Ovary (tissue), 3 donors: Measurements from ENCODE around the gene CRACR2A.

Source experiments
- CTCF ChIP-seq, 3 donors: fragments of 450-650 bp in 2 of 3; fragments of 200-600 bp in 1 of 3; IDR thresholded peaks; one replicate each; pipeline versions ENCODE4 v1.5.1 to v1.8.0; 2016 to 2022; ENCODE audit warnings: antibody characterized with exemption in 3 of 3, mild to moderate bottlenecking in 1 of 3
- EP300 ChIP-seq: sonication (generic); formaldehyde crosslinking; IDR thresholded peaks from one replicate; pipeline ENCODE4 v1.6.1; 2017; ENCODE audit warnings: antibody characterized with exemption
- POLR2A ChIP-seq: fragments of 450-650 bp; IDR thresholded peaks from one replicate; pipeline ENCODE4 v1.6.1; 2017; ENCODE audit warnings: antibody characterized with exemption, mild to moderate bottlenecking, moderate library complexity
- donor health status: DM: no; HTN: no; CAD: no.

DNA sequence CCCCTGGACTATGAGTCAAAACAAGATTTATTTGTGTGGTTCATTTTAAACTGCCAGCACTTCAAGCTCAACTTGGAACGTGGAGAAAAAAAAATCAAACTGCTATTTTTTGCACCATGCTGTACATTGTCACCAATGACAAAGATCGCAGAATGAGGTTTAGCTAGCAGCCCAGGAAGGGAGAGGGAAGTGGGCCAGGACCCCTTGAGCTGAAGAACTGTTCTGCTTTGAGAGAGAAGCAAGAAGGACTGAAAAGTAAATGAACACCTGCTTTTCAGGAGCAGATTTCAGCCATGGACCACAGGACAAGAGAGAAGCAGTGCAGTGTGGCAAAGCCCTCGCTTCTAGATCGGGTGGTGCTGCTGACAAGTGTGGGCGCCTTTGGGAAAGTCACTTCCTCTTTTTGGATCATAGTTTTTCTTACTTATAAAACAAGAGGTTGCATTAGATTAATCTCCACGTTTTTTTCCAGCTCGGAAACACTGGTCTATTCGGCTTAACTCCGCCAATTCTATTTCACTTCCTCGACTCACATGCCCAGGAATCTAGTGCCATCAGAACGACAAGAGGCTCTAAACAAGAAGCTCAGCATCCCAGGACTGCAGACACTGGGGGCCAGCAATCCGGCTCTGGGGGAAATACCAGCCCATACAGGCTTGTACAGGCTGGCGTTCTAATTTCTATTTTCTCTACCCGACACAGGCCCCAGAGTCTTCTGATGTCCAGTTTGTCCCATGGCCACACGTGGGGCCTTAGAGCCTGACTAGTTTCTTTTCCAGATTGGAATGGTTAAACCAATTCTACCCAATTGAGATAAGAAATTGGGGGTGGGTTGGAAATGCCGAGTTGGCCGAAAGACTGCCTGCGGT lies 129.9 kb downstream of the CRACR2A start:
- no peak for TF ChIP-seq POLR2A
- TF ChIP-seq CTCF (IDR thresholded peaks at IDR 0.05) = no peak
- TF ChIP-seq EP300 = no peak
